HEK293 (cell line): Measurements from ENCODE around the gene PRICKLE3.
A peak's percentile ranks its signal among the peaks of the same experiment; 100 is the strongest.

Experiments used
- CTCF ChIA-PET: fragments of 350-600 bp; formaldehyde crosslinking; extraction: SDS; loops from one replicate; lab custom pipeline; 2021; ENCODE audit warnings: antibody characterized with exemption; lab: Yijun Ruan, JAX
- POLR2A ChIA-PET: fragments of 300-600 bp; formaldehyde crosslinking; extraction: SDS; loops from one replicate; lab custom pipeline; 2020; ENCODE audit warnings: antibody characterized with exemption, inconsistent platforms; lab: Yijun Ruan, JAX
- H3K27ac ChIP-seq: fragments of 200-500 bp; sonication (Bioruptor generic); 2 replicates; pipeline ENCODE4 v1.5.1; 2014; ENCODE audit warnings: low read depth, low read length, control low read depth, inconsistent platforms; ENCODE audit errors: extremely low read depth
- H3K36me3 ChIP-seq, 2 experiments: fragments of 200-500 bp in 1 of 2; sonication (Bioruptor generic) in 1 of 2; 1 replicate in 1 of 2; 2 replicates in 1 of 2; pipeline ENCODE4 v1.5.1; 2014 to 2017; ENCODE audit warnings: inconsistent platforms in 2 of 2, low read length in 2 of 2; ENCODE audit not compliant: control insufficient read depth in 2 of 2, insufficient read depth in 1 of 2
- H3K4me1 ChIP-seq: fragments of 200-500 bp; sonication (Bioruptor generic); 2 replicates; pipeline ENCODE4 v1.5.1; 2014; ENCODE audit warnings: mild to moderate bottlenecking, low read length, inconsistent platforms; ENCODE audit not compliant: control insufficient read depth, insufficient read depth
- H3K4me3 ChIP-seq: 2 replicates; pipeline ENCODE4 v1.5.1; 2011; ENCODE audit warnings: low read depth, mild to moderate bottlenecking, control low read depth, low read length, moderate library complexity
- H3K9me3 ChIP-seq: fragments of 200-500 bp; sonication (Bioruptor generic); 2 replicates; pipeline ENCODE4 v1.5.1; 2014; ENCODE audit warnings: low read depth, low read length, inconsistent platforms; ENCODE audit not compliant: control insufficient read depth, insufficient read depth
- AEBP2 ChIP-seq: fragments of 450-650 bp; formaldehyde crosslinking; IDR thresholded peaks from 2 replicates; pipeline ENCODE4 v1.5.1; 2016; ENCODE audit warnings: missing biosample characterization, missing genetic modification characterization, borderline replicate concordance
- CTCF ChIP-seq: fragments of 450-650 bp; formaldehyde crosslinking; IDR thresholded peaks from 2 replicates; pipeline ENCODE4 v1.5.1; 2016; ENCODE audit warnings: missing biosample characterization, missing genetic modification characterization
- EGR2 ChIP-seq: fragments of 450-650 bp; formaldehyde crosslinking; IDR thresholded peaks from 2 replicates; pipeline ENCODE4 v1.5.1; 2016; ENCODE audit warnings: low read depth, missing biosample characterization, missing genetic modification characterization
- WT1 ChIP-seq: fragments of 450-650 bp; formaldehyde crosslinking; IDR thresholded peaks from 2 replicates; pipeline ENCODE4 v1.5.1; 2016; ENCODE audit warnings: missing biosample characterization, missing genetic modification characterization
- ZBTB26 ChIP-seq: fragments of 450-650 bp; formaldehyde crosslinking; optimal IDR thresholded peaks from 2 replicates; pipeline ENCODE3; 2016; ENCODE audit warnings: missing biosample characterization, mild to moderate bottlenecking, missing genetic modification characterization
- ZEB2 ChIP-seq: fragments of 450-650 bp; formaldehyde crosslinking; IDR thresholded peaks from 2 replicates; pipeline ENCODE4 v1.5.1; 2016; ENCODE audit warnings: missing biosample characterization, missing genetic modification characterization
- ZFP37 ChIP-seq: fragments of 450-650 bp; formaldehyde crosslinking; IDR thresholded peaks from 2 replicates; pipeline ENCODE4 v1.5.1; 2016; ENCODE audit warnings: missing biosample characterization, missing genetic modification characterization
- ZNF169 ChIP-seq: fragments of 450-650 bp; formaldehyde crosslinking; IDR thresholded peaks from 2 replicates; pipeline ENCODE4 v1.5.1; 2016; ENCODE audit warnings: missing biosample characterization, missing genetic modification characterization
- ZNF184 ChIP-seq: fragments of 450-650 bp; IDR thresholded peaks from 2 replicates; pipeline ENCODE4 v1.5.1; 2018; ENCODE audit warnings: missing biosample characterization, mild to moderate bottlenecking, missing genetic modification characterization
- ZNF2 ChIP-seq: fragments of 450-650 bp; formaldehyde crosslinking; IDR thresholded peaks from 2 replicates; pipeline ENCODE4 v1.5.1; 2016; ENCODE audit warnings: missing biosample characterization, missing genetic modification characterization
- ZNF202 ChIP-seq: fragments of 450-650 bp; formaldehyde crosslinking; IDR thresholded peaks from 2 replicates; pipeline ENCODE4 v1.5.1; 2016; ENCODE audit warnings: missing biosample characterization, missing genetic modification characterization, borderline replicate concordance
- ZNF211 ChIP-seq: fragments of 450-650 bp; formaldehyde crosslinking; IDR thresholded peaks from 2 replicates; pipeline ENCODE4 v1.5.1; 2016; ENCODE audit warnings: low read depth, missing biosample characterization, missing genetic modification characterization
- ZNF335 ChIP-seq: fragments of 450-650 bp; formaldehyde crosslinking; conservative IDR thresholded peaks from 2 replicates; pipeline ENCODE4 v1.5.1; 2016; ENCODE audit warnings: missing biosample characterization, missing genetic modification characterization
- ZNF426 ChIP-seq: fragments of 450-650 bp; formaldehyde crosslinking; IDR thresholded peaks from 2 replicates; pipeline ENCODE4 v1.5.1; 2017; ENCODE audit warnings: missing biosample characterization, missing genetic modification characterization, mild to moderate bottlenecking, inconsistent platforms, moderate library complexity
- ZNF501 ChIP-seq: fragments of 450-650 bp; formaldehyde crosslinking; IDR thresholded peaks from 2 replicates; pipeline ENCODE4 v1.5.1; 2016; ENCODE audit warnings: missing biosample characterization, missing genetic modification characterization
- ZNF571 ChIP-seq: fragments of 450-650 bp; formaldehyde crosslinking; IDR thresholded peaks from 2 replicates; pipeline ENCODE4 v1.5.0; 2017; ENCODE audit warnings: missing biosample characterization, missing genetic modification characterization
- ZNF610 ChIP-seq: fragments of 450-650 bp; formaldehyde crosslinking; IDR thresholded peaks from 2 replicates; pipeline ENCODE4 v1.5.1; 2016; ENCODE audit warnings: missing biosample characterization, missing genetic modification characterization, borderline replicate concordance
- ZNF677 ChIP-seq: fragments of 450-650 bp; IDR thresholded peaks from 2 replicates; pipeline ENCODE4 v1.5.0; 2018; ENCODE audit warnings: missing biosample characterization, mild to moderate bottlenecking, missing genetic modification characterization, moderate library complexity
- ZNF76 ChIP-seq: fragments of 450-650 bp; formaldehyde crosslinking; IDR thresholded peaks from 2 replicates; pipeline ENCODE4; 2016; ENCODE audit warnings: low read depth, missing biosample characterization, missing genetic modification characterization, borderline replicate concordance
- ZNF837 ChIP-seq: fragments of 450-650 bp; formaldehyde crosslinking; IDR thresholded peaks from 2 replicates; pipeline ENCODE4 v1.5.1; 2016; ENCODE audit warnings: missing biosample characterization, missing genetic modification characterization
- TF ChIP-seq, protein P1 (sequence below): fragments of 450-650 bp; formaldehyde crosslinking; IDR thresholded peaks from 2 replicates; pipeline ENCODE4 v1.5.1; 2016; ENCODE audit warnings: missing biosample characterization, missing genetic modification characterization
- TF ChIP-seq, protein P2 (sequence below): fragments of 450-650 bp; formaldehyde crosslinking; IDR thresholded peaks from 2 replicates; pipeline ENCODE4 v1.5.1; 2016; ENCODE audit warnings: missing biosample characterization, missing genetic modification characterization

The PRICKLE3 gene

GRCh38 chrX:49172280-49172780 lies 13.8 kb downstream of the PRICKLE3 start (continued):
- TF ChIP-seq ZNF184 (tag by site-specific recombination) = peak; percentile 53; the same call in 1 of the 2 replicates
- TF ChIP-seq EGR2 (tag by site-specific recombination) = no peak
- TF ChIP-seq AEBP2 (tag by site-specific recombination) = no peak
- TF ChIP-seq ZNF211 = no peak
- peak; percentile 52; the same call in 1 of the 2 replicates for TF ChIP-seq ZEB2 (tag by site-specific recombination)
- no peak for TF ChIP-seq ZNF169 (tag by site-specific recombination)
- TF ChIP-seq CTCF (tag by site-specific recombination) = peak; percentile 15; the same call in 1 of the 2 replicates
- TF ChIP-seq ZNF610 (tag by site-specific recombination) = no peak
- no peak for TF ChIP-seq ZNF202 (tag by site-specific recombination)

DNA sequence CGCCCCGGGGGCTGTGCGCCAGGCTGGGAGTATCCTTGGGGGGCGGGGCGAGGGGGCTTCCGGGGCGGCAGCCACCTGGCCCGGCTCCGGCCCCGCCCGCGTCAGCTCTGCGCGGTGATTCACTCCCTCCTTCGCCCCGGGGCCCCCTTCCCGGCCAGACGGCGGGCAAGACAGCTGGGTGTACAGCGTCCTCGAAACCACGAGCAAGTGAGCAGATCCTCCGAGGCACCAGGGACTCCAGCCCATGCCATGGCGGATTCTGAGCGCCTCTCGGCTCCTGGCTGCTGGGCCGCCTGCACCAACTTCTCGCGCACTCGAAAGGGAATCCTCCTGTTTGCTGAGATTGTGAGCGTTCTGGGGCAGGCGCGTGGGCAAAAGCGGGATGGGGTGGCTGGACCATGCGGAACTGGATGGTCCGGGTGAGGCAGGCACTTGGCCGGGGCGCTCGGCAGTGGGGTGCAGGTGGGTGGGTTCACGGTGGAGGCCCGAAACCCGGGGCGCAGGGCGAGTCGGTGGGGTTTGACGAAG lies 14.4 kb downstream of the PRICKLE3 start, which contains the start of gene PLP2:
PLP2 (plus strand) TSS at position 147 of the 528 bp plus-strand sequence; CDS start at position 250, 103 bp downstream.
- ChIA-PET CTCF (interaction anchor here (0.7 kb wide), 1 partner anchor 8 kb away, joined by 5 read pairs; no protein-coding TSS in a partner anchor), POLR2A (interaction anchor here (0.7 to 2.5 kb wide), 7 partner anchors 12 to 574 kb away, joined by 3 to 18 read pairs (median 6); no protein-coding TSS in a partner anchor)
- Histone ChIP-seq H3K4me3 (peak within 1 kb of the TSS; percentile 52), H3K9me3 (no peaks in the 10 kb centered on the region), H3K27ac (peak within 1 kb of the TSS; percentile 94), H3K4me1 (peaks cover 4% of the 10 kb centered on the region), H3K36me3 (peaks cover 10 to 11% of the 10 kb centered on the region in 2 experiments; a peak in 2 of 3 replicates)
- no peak for TF ChIP-seq ZNF677
- TF ChIP-seq ZNF837 (tag by site-specific recombination) = no peak
- no peak for TF ChIP-seq ZNF426
- TF ChIP-seq AEBP2 (tag by site-specific recombination) = no peak
- no peak for TF ChIP-seq ZNF571 (tag by site-specific recombination)
- peak; percentile 85 for TF ChIP-seq ZNF501 (tag by site-specific recombination)
- TF ChIP-seq ZNF2 (tag by site-specific recombination) = peak; percentile 81
- TF ChIP-seq ZFP37 (tag by site-specific recombination) = peak; percentile 54; the same call in 1 of the 2 replicates
- no peak for TF ChIP-seq ZNF76 (tag by site-specific recombination)
- peak; percentile 97 for TF ChIP-seq ZNF335 (tag by site-specific recombination)
- TF ChIP-seq, protein P1, sequence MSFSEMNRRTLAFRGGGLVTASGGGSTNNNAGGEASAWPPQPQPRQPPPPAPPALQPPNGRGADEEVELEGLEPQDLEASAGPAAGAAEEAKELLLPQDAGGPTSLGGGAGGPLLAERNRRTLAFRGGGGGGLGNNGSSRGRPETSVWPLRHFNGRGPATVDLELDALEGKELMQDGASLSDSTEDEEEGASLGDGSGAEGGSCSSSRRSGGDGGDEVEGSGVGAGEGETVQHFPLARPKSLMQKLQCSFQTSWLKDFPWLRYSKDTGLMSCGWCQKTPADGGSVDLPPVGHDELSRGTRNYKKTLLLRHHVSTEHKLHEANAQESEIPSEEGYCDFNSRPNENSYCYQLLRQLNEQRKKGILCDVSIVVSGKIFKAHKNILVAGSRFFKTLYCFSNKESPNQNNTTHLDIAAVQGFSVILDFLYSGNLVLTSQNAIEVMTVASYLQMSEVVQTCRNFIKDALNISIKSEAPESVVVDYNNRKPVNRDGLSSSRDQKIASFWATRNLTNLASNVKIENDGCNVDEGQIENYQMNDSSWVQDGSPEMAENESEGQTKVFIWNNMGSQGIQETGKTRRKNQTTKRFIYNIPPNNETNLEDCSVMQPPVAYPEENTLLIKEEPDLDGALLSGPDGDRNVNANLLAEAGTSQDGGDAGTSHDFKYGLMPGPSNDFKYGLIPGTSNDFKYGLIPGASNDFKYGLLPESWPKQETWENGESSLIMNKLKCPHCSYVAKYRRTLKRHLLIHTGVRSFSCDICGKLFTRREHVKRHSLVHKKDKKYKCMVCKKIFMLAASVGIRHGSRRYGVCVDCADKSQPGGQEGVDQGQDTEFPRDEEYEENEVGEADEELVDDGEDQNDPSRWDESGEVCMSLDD (tag by site-specific recombination) = 0 out of 2 replicates have a peak, but pooled peaks have one; percentile 57
- TF ChIP-seq, protein P2, sequence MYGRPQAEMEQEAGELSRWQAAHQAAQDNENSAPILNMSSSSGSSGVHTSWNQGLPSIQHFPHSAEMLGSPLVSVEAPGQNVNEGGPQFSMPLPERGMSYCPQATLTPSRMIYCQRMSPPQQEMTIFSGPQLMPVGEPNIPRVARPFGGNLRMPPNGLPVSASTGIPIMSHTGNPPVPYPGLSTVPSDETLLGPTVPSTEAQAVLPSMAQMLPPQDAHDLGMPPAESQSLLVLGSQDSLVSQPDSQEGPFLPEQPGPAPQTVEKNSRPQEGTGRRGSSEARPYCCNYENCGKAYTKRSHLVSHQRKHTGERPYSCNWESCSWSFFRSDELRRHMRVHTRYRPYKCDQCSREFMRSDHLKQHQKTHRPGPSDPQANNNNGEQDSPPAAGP (tag by site-specific recombination) = peak; percentile 67
- peak; percentile 61 for TF ChIP-seq ZBTB26 (tag by site-specific recombination)
- TF ChIP-seq WT1 (tag by site-specific recombination) = peak; percentile 13; the same call in 1 of the 2 replicates
- no peak for TF ChIP-seq ZNF202 (tag by site-specific recombination)
